Measurements from ENCODE around the gene DUOXA2. TPM values are rescaled to one million over a fixed set of nuclear protein-coding genes. Genes with fewer than 3 reads are reported as not detected.

The DUOXA2 gene
- total RNA-seq, 1 donor from 2014 or later, result not detected

- intact Hi-C loops (cut with micrococcal nuclease), result no loop called here
Observed at GRCh38 chr15:45156744-45157455, 42.8 kb downstream of the DUOXA2 start.

- intact Hi-C loops (cut with micrococcal nuclease), result no loop called here
Observed at GRCh38 chr15:45157974-45158373, 43.8 kb downstream of the DUOXA2 start.

GRCh38 chr15:45161666-45162065 is 47.5 kb downstream of the DUOXA2 start:
- intact Hi-C loops (cut with micrococcal nuclease), result no loop called here

- intact Hi-C loops (cut with micrococcal nuclease), result loop anchor here (1.0 kb wide), 2 partner anchors 116 to 295 kb away; no protein-coding TSS in a partner anchor
Observed at GRCh38 chr15:45162771-45163507, 48.8 kb downstream of the DUOXA2 start.

- intact Hi-C loops (cut with micrococcal nuclease), result loop anchor here (1.0 kb wide), 2 partner anchors 116 to 295 kb away; no protein-coding TSS in a partner anchor
Observed at GRCh38 chr15:45163508-45163856, 49.4 kb downstream of the DUOXA2 start.

GRCh38 chr15:45164914-45165313 is 50.8 kb downstream of the DUOXA2 start:
- intact Hi-C loops (cut with micrococcal nuclease), result loop anchor here (5.0 kb wide), 1 partner anchor 143 kb away; the partner anchor contains the start of gene SORD

- intact Hi-C loops (cut with micrococcal nuclease), result loop anchor here (5.0 kb wide), 1 partner anchor 143 kb away; the partner anchor contains the start of gene SORD
Observed at GRCh38 chr15:45165536-45165935, 51.4 kb downstream of the DUOXA2 start.

GRCh38 chr15:45166834-45167630 is 52.9 kb downstream of the DUOXA2 start:
- intact Hi-C loops (cut with micrococcal nuclease), result loop anchor here (1.0 to 5.0 kb wide), 7 partner anchors 21 to 232 kb away; partner anchors contain the start of gene SORD

- intact Hi-C loops (cut with micrococcal nuclease), result loop anchor here (1.0 to 5.0 kb wide), 7 partner anchors 21 to 232 kb away; partner anchors contain the start of gene SORD
Observed at GRCh38 chr15:45167631-45168205, 53.6 kb downstream of the DUOXA2 start.

Other genes with a start within 250 kb of the DUOXA2 start
- not detected in 2 replicates for gene TERB2, start 157.6 kb upstream of the DUOXA2 start, total RNA-seq
- 6.7 and 6.8 TPM in 2 replicates for gene SORD, start 91.1 kb upstream of the DUOXA2 start, total RNA-seq
- gene DUOX2, start 154 bp upstream of the DUOXA2 start, total RNA-seq, result not detected in 2 replicates
- 0.42 TPM in 1 of 2 replicates, not detected in the other for gene DUOXA1, start 15.6 kb downstream of the DUOXA2 start, total RNA-seq
- 0.02 and 0.07 TPM in 2 replicates for gene DUOX1, start 15.7 kb downstream of the DUOXA2 start, total RNA-seq
- 2.2 and 2.8 TPM in 2 replicates for gene SHF, start 73.6 kb downstream of the DUOXA2 start, total RNA-seq
- gene SLC28A2, start 137.9 kb downstream of the DUOXA2 start, total RNA-seq, result not detected in 2 replicates

Data from T-helper 1 cell treated with Interleukin-12 subunit alpha and Interleukin-12 subunit beta and Interleukin-4 antibody, amounts not matched to agents 30 ng/mL and 1 ng/mL, for 36 hours (primary cell).